HFFc6 (cell line): ENCODE data around the gene NOTUM. TPM values are rescaled to one million over a fixed set of nuclear protein-coding genes. Genes with fewer than 3 reads are reported as not detected.

Experiments
- DNase-seq: peaks from one replicate; pipeline ENCODE4 v3.0.0-alpha.2; 2018
- H3K27ac Mint-ChIP-seq: 2 replicates; pipeline ENCODE4 v1.8.0; 2020; ENCODE audit warnings: mild to moderate bottlenecking, mixed read lengths
- H3K27me3 Mint-ChIP-seq: 2 replicates; pipeline ENCODE4 v1.8.0; 2021; ENCODE audit warnings: mild to moderate bottlenecking, moderate library complexity, mixed read lengths; ENCODE audit not compliant: insufficient read depth
- H3K36me3 Mint-ChIP-seq: 2 replicates; pipeline ENCODE4 v1.8.0; 2021; ENCODE audit warnings: low read depth, mixed read lengths
- H3K4me1 Mint-ChIP-seq: 2 replicates; pipeline ENCODE4 v1.8.0; 2020; ENCODE audit warnings: low read depth, mixed read lengths
- H3K4me3 Mint-ChIP-seq: 2 replicates; pipeline ENCODE4 v1.8.0; 2020; ENCODE audit warnings: mild to moderate bottlenecking, moderate library complexity, mixed read lengths
- H3K9me3 Mint-ChIP-seq: 2 replicates; pipeline ENCODE4 v1.8.0; 2020; ENCODE audit warnings: mild to moderate bottlenecking, mixed read lengths
- CTCF ChIP-seq: fragments of 200-600 bp; sonication (generic); IDR thresholded peaks from 2 replicates; pipeline ENCODE4 v1.5.0; 2021; ENCODE audit warnings: antibody characterized with exemption, mild to moderate bottlenecking
- total RNA-seq, 6 experiments: library from RNA; stranded (reverse); fragmentation: NEBNext Ultra II Directional; extraction: Animal tissue kit (Norgen Biotek cat#: 25700); gene quantifications; 2 replicates in 1 of 6; 3 replicates in 5 of 6; pipeline ENCODE4 v1.2.3, GENCODE V29; 2021

The NOTUM gene
- total RNA-seq, 6 experiments from 2014 or later = 0.10 to 0.14 TPM; not detected in 4

- Mint-ChIP-seq H3K4me1 (no peaks in the 10 kb centered on the region), H3K36me3 (peaks cover 17% of the 10 kb centered on the region), H3K27ac (no peak overlapping the region), H3K4me3 (no peak overlapping the region), H3K27me3 (no peaks in the 10 kb centered on the region), H3K9me3 (no peaks in the 10 kb centered on the region)
- no peak for TF ChIP-seq CTCF
- no peak for DNase-seq
These were observed 52.2 kb downstream of the NOTUM start for GRCh38 chr17:81908793-81909192.

GRCh38 chr17:81907219-81908145 lies 53.5 kb downstream of the NOTUM start:
- peak; percentile 35 for TF ChIP-seq CTCF
- H3K36me3 Mint-ChIP-seq = peaks cover 5% of the 10 kb centered on the region
- no peak overlapping the region for H3K4me3 Mint-ChIP-seq

DNA sequence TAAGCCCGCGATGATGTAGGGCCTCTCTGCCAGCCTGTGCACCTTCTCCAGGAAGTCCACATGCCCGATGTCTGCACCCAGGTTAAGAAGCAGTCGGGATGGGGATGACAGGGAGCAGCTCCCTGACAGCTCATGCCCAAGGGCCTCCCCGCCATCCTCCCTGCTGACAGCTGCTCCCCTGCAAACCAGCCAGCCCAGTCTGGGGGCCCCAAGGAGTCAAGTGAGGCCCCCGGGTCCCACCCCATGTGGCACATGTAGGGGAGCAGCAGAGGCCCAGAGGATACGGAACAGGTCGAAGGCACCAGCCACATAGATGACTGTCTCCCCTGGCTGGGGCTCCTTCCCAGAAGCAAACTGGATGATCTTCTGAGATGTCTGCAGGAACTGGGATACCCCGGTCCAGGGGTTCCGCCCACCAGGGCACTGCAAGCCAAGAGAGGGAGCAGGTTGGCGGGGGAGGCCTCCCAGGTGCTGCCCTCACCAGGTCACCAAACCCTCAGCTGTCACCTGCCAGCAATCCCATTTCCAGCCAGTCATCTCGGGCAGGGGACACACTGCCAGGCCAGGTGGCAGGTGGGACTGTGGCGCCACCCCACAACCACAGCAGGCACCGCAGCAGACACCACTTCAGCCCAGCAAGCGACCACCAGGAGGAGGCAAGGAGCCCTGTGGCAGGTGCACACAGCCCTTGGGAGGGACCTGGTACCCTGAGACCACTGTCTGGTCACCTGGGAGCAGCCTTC lies 54.3 kb downstream of the NOTUM start:
- Mint-ChIP-seq H3K4me3 (no peak overlapping the region), H3K27ac (no peak overlapping the region), H3K4me1 (no peaks in the 10 kb centered on the region), H3K9me3 (no peaks in the 10 kb centered on the region), H3K27me3 (no peaks in the 10 kb centered on the region), H3K36me3 (no peaks in the 10 kb centered on the region)
- no peak for DNase-seq
- TF ChIP-seq CTCF = peak; percentile 38

More at GRCh38 chr17:81907219-81908145, 53.5 kb downstream of the NOTUM start:
- Mint-ChIP-seq H3K4me1 (no peaks in the 10 kb centered on the region), H3K27me3 (no peaks in the 10 kb centered on the region), H3K9me3 (no peaks in the 10 kb centered on the region), H3K27ac (no peak overlapping the region)
- DNase-seq = no peak

DNA sequence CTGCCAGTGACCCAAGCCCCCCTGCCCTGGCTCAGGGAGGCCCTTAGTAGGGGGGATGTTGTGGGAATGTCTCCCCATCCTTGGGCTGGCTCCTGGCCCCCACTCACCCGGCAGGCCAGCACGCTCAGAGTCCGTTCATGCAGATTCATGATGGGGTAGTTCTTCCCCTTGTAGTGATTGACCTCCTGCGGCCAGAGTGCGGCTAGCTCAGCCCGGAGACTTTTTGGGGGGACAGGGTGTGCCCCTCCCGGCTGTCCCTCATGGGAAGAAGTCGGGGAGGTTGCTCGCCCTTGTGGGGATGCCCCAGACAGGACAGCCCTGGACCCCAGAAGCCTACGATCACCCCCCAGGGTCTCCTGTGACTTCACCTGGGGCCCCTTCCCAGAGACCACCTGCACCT lies 55.0 kb downstream of the NOTUM start:
- Mint-ChIP-seq H3K27ac (no peak overlapping the region), H3K4me1 (no peaks in the 10 kb centered on the region), H3K4me3 (no peak overlapping the region), H3K9me3 (no peaks in the 10 kb centered on the region), H3K36me3 (peaks cover 4% of the 10 kb centered on the region), H3K27me3 (peaks cover 2% of the 10 kb centered on the region)
- DNase-seq = no peak
- TF ChIP-seq CTCF = no peak

DNA sequence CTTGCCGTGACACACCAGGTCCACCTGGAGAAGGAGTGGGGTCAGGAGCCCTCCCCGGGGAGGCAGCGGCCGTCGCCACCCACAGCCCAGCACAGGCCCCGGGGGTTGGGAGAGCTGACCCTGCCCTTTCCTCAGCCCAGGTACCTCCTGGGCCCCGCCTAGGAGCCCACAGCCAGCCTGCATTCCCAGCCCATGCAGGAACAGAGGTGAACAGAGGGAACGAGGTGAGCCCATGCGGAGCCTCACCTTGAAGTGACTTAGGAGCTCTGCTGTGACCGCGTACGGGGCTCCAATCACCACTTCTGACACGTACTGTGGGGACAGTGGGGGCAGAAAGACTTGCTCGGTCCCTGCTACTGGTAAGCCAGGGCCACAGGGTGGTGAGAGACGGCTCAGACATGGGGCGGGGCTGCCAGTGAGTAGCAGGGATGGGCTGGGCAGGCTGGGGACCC lies 55.5 kb downstream of the NOTUM start:
- Mint-ChIP-seq H3K4me3 (no peak overlapping the region), H3K27ac (no peak overlapping the region), H3K9me3 (no peaks in the 10 kb centered on the region), H3K36me3 (peaks cover 7% of the 10 kb centered on the region), H3K4me1 (no peaks in the 10 kb centered on the region), H3K27me3 (peaks cover 4% of the 10 kb centered on the region)
- DNase-seq = no peak
- TF ChIP-seq CTCF = no peak
